HG03064 (cell line): Measurements from ENCODE around the gene OPTN.
"Not testable (repeated sequence)": the region's sequence is repeated elsewhere in the genome, so short reads cannot be mapped to it uniquely, and the experiment has no call there.

Experiments used
- ATAC-seq: cut with Tn5 transposase; IDR thresholded peaks from one replicate; pipeline ENCODE4 v1.9.1; 2021; ENCODE audit warnings: low read depth; ENCODE audit not compliant: unreplicated experiment

OPTN gene

DNA sequence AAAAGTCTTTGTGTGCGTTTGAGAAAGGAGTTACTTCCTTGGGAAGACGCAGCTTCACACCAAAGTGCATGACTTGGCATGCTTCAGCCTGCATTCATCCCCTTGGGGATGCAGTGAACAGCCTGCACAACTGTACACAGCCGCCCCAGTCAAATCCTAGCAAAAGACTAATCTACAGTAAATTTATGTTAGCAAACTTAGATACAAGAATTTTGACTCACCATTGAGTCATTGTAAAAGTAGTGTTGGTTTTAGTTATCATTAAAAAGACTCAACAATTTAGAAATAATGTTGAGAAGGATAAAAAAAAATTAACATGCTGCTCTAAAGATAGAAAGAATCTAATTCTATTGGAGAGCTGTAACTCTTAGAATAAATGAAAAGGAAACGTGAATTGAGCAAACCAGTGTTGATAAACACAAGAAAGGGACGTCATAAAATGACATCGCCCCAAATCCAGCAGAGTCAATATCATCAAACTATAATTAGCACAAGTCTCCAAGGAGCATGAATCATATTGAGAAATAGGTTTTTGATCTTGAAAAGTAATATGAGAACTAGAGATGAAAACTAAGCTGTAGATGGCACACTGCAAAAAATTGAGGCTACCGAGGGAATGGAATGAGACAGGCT, 11.9 kb upstream of the OPTN start:
- no peak for ATAC-seq

DNA sequence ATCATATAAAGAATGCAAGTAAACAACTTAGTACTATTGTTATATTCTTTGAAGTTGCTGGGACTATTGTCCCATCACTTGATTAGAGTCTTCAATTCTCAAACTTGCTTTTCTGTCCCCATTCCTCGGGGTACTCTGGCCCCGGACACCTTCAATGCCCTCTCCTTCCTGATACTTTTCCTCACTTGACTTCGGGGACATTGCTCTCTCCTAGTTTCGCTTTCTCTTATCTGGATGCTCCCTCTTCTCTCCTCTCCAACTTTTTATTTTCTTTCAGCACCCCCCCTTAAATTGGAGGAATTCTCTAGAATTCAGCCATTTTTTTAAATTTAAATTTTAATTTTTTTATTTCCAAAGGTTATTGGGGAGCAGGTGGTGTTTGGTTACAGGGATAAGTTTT, 10.6 kb upstream of the OPTN start:
- no peak for ATAC-seq

GRCh38 chr10:13090289-13090688, 9.7 kb upstream of the OPTN start:
- ATAC-seq: no peak

GRCh38 chr10:13091801-13092200, 8.2 kb upstream of the OPTN start:
- no peak for ATAC-seq

DNA sequence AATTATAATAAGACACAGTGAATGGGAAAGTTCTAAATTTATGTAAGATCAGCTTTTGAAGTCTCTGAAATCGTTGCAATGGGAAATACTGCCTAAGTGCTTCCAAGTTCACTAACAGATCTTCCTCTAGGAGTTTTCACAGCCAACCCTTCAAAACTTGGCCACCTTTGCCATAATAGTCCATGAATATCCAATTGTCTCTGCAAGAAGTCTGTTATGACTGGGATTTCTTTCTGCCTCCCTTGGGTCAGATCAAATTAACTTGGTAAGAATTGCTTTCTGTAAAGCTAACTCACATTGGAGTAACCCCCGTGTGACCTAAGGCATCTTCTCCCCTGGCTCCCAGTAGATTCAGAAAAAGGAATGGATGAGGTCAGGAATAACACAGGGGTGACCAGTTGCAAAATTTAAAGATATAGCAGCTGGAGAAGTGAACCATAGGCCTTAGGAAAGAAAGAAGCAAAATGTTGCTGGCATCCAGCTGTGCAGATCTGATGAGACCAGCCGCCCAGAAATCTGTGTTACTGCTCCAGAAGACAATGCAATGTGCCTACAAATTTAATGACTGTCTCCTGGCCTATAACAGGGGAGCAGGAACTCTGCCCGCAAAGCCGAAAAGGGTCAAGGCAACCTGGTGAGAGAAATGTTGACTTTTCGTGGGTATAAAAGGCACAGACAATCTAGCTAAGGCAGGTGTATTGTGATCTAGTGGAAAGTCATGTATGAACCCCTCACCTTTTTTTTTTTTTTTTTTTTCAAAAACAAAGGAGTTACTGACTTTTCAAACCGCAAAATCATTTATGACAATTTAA, 7.5 kb upstream of the OPTN start:
- no peak for ATAC-seq

DNA sequence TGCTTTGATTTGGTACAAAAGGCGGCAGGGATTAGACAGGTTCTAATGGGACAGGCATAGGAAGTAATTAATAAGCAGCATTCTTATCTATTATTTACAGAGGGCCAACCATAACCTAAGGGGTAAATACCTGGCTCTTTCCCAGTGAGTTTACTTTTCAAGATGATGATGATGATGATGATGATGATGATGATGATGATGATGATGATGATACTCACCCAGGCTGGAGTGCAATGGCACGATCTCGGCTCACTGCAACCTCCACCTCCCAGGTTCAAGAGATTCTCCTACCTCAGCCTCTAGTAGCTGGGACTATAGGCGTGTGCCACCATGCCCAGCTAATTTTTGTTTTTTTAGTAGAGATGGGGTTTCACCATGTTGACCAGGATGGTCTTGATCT, 5.9 kb upstream of the OPTN start:
- ATAC-seq: not testable (repeated sequence)

DNA sequence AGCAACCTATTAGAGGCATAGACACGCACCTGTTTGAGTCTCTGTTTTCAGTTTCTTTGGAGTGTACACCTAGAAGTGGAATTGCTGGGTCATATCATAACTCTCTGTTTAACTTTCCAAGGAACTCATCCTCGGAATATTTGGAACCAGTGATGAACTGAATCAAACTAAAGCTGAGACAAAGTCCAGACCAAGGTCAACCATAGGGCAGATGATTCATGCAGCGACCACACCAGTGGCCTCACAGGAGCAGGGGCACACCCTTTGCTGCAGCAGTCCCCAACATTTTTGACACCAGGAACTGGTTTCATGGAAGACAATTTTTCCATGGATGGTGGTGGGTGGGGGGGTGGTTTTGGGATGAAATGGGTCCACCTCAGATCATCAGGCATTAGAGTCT, 4.9 kb upstream of the OPTN start:
- no peak for ATAC-seq

- no peak for ATAC-seq
Measured at GRCh38 chr10:13095929-13096328, 4.0 kb upstream of the OPTN start.

DNA sequence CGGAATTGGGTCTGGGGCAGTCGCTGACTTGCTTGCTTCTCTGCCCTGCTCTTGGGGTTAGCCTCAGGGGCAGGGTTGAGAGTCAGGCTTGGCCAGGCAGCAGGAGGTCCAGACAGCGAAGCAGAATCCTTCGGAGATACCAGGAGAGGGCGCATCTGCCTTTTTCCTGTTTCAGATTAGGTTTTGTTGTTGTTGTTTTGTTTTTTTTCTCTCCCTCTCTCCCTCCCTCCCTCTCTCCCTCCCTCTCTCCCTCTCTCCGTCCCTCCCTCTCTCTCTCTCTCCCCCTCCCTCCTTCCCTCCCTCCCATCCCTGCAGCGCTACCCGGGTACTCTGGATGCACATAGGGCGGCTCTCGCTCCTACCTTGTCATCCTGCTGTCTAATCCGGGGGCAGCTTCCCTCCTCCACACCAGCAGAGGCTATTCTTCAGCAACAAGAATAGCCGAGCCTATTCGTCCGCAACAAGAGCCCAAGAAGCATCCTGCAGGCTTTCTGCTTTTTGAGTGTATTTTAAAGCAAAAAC, 758 bp upstream of the OPTN start:
- ATAC-seq: peak; percentile 23

DNA sequence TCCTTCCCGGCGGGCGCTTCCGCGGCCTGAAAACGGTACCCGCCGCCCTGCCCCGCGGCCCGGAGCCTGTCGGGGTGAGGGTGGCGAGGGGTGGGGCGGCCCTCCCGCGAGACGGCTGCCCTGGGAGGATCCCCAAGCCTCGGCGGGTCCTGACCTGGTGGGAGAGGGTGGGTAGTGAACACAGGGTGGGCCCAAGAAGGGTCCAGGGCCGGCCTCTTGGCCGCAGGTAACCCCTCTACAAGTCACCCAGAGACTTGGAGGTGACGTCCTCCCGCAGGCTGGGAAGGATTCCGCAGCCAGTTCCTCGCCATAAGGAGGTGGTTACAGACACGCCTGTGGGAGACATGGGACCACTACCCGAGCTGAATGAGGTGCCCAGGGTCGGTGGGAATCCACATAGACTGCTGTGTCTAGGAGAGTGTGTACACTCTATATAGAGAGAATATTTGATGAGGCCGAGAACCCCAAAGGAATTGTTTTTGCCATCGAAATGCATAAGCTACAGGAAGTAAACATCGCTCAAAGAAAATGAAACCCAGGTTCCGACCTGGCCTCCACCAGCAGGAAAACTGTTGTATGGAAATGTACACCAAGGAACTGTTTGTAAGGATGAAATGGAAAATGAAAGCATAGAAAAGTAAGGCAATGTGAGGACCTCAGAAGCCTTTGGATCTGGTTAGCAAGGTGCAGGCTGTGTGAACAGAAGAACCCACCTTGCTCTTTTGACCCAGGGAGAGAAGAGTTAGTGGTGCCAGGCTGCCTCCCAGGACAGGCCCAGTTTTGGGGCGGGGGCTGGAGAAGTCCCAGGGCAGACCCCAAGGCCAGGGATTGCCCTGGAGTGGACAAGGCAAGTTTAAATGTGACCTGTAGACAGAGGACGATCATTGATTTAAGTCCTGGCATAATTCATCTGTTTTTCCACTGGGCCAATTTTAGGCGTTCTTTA, 659 bp downstream of the OPTN start:
- ATAC-seq: peak; percentile 33

- ATAC-seq: no peak
Measured at GRCh38 chr10:13102002-13102794, 2.2 kb downstream of the OPTN start.

DNA sequence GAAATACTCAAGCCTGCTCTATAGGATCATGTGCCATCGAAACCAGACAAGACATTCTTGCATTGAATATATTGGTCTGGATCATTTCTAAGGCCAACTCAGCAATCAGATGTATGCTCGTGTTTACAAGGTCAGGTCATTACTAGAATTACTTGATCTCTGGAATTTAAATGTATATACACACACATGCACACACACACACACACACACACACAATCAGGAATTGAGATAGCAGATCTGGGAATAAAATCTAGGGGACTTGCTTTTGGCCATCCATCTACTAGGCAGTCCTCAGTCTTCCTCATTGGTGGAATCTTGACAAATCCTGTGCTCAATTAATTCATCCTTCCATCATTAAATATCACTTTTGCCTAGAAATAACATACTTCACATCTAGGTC, 3.6 kb downstream of the OPTN start:
- no peak for ATAC-seq

- no peak for ATAC-seq
Measured at GRCh38 chr10:13104697-13105096, 4.7 kb downstream of the OPTN start.

GRCh38 chr10:13105184-13105583, 5.2 kb downstream of the OPTN start:
- no peak for ATAC-seq

DNA sequence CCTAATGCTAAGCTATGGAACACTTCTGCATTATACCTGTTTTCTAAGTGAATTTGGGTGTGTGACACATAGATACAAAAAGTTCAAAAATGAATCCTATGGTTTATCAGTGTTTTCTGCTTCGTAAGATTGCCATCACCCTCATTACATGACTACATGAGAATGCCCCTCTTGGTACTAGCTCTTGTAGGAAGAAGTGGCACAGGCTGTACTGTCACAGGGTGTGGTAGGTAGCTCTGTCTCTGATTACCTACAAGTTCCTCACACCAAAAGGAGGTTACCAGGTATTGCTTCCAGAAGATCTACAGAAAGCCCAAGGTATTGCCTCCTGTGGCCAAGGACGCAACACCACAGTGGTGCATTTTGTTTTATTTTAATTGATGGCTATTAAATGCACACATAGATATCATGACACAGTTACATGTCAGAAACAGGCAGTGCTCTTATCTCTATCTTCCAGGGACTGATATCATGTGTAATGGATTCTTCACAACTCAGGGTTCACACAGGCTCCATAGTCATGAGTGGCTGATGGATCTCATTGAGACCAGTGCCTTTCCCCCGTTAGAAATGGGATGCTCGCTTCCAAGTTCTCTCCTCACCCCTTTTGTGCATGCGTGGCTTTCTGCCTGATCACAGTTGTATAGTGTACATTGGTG, 6.6 kb downstream of the OPTN start:
- no peak for ATAC-seq

GRCh38 chr10:13110908-13111307, 10.9 kb downstream of the OPTN start:
- no peak for ATAC-seq

GRCh38 chr10:13113544-13113943, 13.6 kb downstream of the OPTN start:
- ATAC-seq: no peak

DNA sequence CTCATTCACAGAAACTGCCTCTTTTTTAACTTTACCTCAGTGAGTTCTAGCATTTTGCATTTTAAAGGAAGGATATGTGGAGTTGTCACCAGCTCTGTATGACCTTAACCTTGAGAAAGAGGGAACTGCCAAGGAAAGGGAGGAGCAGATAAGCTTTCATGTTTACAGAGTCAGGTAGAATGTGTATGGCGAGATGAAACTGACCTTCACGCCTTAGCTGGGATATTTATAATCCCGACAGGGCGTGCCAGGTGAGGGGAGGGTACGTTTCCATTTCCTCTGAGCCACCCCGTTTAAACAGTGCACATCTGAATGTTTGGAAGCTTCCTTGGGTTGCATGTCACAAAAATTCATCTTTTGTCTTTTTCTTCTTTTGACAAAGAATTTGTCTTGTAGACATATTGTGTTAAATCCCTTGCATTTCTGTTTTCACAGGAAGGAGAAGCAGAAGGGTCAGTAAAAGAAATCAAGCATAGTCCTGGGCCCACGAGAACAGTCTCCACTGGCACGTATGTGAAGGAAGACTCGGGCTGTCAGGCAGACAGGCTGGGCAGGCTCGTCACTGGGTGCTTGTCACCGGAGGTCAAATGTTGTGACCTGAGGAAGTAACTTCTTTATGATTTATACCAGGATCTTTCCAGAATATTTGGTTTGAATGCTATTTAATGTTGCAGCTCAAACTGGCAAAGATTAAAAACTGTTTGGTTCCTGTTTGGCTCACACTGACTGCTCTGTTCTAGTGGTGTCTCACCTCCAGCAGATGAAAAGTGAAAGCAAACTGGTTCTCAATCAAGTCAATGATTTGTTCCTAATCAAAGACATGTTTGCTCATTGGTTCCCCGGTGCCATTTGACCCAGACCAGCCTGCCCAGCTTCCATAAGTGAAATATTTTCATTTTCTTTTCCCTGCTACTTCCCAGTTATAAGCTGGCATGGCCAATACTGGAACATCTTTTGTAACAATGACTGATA, 16.2 kb downstream of the OPTN start:
- ATAC-seq: no peak
